Left kidney (tissue), 2 donors: ENCODE results near the gene FRAS1. TPM values are rescaled to one million over a fixed set of nuclear protein-coding genes. Genes with fewer than 3 reads are reported as not detected.
"Not testable (repeated sequence)": the region's sequence is repeated elsewhere in the genome, so short reads cannot be mapped to it uniquely, and the experiment has no call there.

ENCODE experiments used
- DNase-seq: peaks from one replicate; pipeline ENCODE4 v3.0.0-alpha.2; 2013
- polyA plus RNA-seq: library from polyadenylated mRNA; unstranded; fragments of 120-200 nt; gene quantifications from one replicate; pipeline ENCODE4 v1.2.1, GENCODE V29; 2013; ENCODE audit not compliant: insufficient read length

The FRAS1 gene
- polyA plus RNA-seq, 1 donor, result 87.6 TPM

DNA sequence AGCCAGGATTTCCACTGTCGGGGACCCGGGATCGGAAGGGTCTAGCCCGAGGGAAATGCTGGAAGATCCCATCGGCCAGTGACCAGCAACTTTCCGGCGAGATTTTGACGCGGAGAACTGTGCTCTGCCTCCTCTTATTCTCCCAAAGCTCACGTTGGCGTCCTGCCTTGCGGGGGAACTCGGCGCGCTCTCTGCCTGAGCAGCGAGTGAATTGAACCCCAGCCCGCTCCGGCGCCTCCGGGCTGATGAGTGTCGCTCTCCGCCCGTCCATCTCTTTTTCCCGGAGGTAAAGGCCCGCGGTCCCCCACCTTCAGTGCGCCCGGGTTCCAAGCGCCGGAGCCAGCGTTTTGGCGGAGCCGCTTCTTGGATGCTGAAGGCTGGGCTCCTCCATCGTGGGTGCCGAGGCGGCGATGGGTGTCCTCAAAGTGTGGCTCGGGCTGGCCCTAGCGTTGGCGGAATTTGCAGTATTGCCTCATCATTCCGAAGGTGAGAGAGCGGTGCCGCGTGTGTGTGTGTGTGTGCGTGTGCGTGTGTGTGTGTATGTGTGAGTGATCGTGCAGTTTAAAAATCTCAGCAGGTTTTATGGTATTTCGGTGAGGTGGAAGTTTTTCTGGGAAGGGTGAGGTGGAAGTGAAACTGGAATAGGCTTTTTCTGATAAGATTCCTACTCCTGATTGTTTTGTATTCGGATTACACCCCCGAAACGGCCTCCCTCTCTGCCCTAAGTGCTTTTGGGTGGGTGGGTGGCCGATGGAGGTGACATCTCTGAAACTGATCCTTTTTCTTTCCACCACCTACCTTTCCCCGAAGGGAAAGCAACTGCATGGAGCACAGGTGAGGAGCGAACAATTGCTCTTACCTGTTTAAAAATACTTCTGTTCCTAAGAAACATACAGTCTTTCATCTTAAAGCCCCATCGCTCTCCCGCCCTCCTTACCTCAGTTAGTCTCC is 752 bp downstream of the FRAS1 start:
- DNase-seq, result peak; percentile 45

DNA sequence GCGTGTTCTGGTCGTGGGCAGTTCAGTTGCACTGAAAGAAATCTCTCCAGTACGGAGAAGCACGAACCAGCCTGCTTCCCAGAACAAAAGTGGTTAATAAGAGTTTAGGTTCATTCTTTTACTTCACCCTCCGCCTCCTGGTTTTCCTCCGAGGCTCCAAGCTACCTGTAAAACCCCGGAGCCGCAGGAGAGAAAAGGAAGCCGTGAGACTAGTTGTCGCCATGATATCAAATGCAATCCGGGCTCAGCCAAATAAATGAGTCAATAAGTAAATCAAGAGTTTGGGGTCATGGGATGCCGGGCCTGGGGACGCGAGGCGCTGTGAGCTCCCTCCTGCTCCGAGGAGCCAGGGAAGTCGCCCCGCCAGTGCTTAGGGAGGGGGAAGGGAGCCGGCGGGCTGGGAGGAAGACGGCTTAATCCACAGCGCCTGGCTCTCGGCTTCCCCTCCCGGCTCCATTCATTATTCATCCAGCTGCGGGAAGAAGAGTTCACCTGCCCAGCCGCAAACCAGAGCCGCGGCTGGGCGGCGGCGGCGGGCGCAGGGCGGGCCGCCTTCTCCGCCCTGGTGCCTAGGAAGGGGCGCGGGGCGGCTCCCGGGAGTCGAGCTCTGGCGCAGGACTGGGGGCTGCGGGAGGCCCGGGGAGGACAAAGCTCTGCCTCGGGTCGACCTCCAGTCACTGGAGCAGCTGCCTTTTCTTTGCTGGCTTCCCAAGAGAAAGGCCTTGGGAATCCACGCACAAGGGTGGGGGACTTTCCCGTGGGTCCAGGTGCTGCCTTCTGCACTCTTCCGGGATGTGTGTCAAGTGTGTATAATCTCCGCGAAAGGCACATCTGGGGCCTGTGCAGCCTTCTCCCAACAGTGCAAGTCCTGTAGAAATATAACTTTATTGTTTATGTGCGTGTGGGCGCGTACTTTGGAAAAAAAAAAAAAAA is 1.7 kb downstream of the FRAS1 start:
- DNase-seq, result peak; percentile 46

DNA sequence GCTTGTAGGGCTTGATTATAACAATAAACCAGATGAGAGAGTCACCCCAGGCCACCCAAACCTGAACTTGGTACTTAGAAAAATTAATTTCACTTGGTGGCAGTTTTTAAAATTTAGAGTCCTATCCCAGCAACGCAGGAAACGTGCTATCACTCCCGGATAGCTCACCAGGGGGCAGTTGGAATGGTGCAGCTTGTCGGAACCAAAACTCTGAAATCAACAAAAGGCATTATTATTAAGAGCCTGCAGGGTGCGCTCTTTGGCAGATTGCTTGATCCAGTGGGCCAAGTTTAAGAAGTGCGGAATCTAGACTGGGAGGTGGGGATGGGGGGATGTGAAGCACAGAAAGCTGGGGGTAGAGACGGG is 2.4 kb downstream of the FRAS1 start:
- DNase-seq, result peak; percentile 88

DNA sequence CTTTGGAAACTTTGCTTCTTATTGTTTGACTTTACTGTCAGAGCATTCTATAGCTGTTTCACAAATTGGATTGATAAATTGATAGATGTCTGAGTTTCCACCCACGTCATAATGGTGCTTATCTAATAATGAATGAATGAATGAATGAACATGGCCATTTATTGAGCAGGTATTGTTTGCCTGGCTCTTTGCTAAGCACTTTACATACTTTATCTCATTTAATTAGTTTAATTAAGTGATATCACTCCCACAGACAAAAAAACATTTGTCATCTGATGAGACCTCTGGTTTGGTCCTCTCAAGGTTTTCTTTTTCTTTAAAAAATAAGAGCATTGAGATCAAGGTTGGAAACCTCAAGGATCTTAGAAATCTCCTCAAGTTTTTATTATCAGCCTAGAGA is 2.8 kb downstream of the FRAS1 start:
- no peak for DNase-seq

DNA sequence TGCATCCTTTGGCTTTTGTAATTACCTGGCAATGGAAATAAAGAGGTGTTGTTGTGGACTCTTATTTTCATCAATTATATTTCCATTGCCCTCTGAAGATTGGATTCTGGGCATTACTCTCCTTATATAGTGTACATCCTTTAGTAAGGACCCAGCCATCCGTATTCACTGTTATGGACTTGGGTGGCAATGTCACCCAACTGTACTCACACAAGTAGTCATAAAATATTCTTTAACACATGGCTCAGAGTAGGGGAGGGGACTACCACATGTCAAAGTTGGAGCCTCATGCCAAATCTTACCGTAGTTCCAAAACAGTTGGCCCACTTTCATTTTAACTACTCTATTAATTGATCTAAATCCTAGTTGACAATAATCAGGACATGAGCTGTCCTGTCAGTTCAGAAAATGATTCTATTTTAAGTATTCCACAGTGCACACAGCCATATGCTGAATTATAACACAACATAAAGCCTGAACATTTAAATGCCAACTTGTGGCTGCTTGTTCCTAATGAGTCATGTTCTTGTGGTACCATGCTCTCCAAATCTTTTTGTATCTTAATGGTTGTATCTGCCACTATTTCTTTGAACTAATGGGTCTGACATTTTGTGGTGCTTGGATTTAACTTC is 4.9 kb downstream of the FRAS1 start:
- no peak for DNase-seq

DNA sequence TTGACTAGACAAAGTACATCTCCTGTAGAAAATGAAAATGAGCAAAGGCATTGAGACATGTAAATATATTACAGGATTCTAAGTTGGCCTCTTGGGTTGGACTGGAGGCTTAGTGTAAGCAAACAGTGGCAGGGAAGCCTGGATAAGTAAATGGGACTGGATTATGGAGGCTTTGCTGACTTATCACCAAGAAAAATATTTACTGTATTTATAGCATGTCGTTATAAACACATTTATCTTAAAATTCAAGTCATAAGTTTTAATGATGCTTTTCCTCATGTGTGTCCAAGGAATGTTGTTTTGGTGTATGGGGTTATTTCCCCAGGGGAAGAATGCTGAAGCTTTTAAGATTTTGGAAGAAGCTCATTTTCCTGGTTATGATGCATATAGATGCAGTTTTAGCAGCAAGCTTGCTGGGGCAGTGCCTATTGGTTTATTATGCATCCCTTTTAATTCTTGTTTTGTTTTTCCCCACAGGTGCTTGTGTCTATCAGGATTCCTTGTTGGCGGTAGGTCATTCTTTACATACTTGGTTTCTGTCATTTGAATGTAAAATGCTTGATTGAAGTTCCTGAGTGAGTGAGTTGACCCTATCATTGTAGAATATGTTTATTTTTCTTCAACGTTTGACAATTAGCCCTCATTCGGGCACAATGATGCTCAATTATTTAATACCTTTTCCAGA is 8.5 kb downstream of the FRAS1 start:
- DNase-seq, result peak; percentile 15

DNA sequence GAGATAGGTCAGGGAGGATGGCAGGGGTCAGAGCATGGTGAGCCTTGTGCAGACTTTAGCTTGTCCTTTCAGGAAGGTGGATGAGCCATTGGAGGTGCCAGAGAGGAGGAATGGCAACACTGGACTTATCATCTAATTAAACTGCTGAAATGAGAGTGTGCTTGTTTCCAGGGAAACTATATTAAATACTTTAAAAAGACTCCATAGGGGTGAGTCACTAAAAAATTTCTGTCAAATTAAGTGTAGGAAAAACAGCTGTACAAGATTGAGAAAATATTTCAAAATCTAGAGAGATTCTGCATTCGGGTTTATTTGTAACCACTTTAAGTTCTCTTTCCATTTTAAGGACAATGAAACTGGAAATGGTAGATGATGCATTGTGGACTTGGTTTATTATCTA is 11.4 kb downstream of the FRAS1 start:
- no peak for DNase-seq

DNA sequence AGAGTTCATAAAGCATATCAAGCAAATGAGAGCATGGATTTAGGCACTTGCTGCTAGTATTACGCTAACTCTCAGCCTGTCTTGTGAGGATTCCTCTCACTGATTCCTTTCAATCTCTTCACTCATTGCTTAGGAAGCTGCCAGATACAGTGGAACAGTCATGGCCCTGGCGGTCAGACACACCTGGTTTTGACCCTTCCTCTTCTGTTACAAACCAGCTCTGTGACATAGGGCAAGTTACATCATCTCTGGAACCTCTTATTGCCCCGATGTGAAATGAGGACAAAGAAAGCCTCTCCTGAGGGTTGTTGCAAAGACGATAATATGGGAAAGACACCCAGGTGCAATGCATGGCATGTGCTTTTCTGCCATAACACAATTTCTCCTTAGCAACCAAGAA is 12.2 kb downstream of the FRAS1 start:
- DNase-seq, result no peak

DNA sequence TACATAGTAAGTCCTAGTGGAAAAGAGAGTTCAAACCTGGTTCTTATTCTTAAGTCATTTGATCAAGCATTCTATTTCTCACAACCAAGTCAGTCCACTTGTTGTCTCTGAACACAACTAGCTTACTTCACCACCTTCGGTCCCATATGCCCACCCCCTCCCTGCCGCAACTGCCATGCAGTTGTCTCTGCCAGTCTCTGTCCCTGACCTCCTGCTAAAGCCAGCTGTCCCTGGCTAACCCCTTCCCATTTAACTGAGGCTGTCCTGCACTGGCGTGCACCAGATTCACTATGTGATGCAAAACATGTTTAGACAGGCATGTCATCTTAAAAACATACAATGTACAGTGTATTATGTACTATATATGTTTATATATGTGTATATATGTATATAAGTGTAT is 12.7 kb downstream of the FRAS1 start:
- no peak for DNase-seq

DNA sequence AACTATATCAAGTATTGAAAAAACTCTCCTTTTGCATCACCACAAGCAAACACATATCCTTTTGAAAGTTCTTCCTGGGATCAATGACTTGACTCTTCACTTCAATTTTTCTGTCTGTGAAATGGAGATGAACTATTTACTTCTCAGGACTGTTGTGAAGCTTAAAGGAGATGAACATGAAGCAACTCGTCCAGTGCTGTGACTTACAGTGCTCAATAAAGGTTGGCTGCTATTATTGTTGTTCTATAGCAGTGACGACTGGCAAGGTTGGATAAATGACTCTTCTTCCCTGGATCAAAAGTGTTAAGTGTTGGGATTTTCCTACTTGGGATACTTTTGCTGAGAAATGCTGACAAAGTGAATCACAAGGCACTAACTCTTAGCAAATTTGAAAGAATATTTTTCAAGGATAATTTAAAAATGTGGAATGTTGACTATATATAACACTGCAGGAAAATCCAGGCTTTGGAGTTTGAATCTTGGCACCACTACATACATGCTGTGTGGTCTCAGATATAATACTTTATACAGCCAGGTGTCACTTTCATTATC is 13.7 kb downstream of the FRAS1 start:
- no peak for DNase-seq

DNA sequence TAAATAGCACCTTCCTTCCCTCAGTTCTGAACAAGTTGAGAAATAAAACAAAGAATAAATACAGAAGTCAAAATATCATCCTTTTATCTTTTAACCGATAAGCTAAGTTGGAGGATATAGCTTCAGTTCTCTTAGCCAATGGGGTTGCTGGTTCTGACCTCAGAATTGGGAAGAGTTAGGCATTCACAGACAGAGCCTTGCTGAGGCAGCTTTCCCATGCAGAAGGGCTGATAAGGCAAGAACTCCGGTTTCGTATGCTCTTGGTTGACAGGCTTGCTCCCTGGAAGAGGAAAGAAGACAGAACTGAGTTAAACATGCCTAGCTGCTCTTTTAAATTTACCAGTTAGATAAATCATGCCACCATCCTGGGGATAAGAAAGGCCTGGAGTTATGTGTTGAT is 17.6 kb downstream of the FRAS1 start:
- no peak for DNase-seq

DNA sequence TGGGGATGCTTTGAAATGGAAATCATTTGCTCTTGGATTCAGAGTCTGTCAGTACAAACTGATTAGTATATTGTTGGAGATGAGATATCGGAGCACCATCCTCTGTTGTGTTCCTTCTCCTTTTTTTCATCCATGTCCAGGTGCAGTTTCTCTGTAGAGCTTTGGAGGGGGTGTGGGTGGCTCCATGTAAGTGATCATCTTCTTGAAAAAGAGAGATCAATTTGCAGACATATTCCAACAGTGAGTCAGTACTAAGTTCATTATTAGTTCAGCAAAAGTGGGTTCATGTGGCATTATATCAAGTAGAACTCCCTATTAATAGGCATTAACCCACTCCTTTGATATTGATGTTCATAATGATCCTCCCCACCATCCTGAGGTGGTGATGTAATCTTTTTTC is 18.9 kb downstream of the FRAS1 start:
- DNase-seq, result no peak

DNA sequence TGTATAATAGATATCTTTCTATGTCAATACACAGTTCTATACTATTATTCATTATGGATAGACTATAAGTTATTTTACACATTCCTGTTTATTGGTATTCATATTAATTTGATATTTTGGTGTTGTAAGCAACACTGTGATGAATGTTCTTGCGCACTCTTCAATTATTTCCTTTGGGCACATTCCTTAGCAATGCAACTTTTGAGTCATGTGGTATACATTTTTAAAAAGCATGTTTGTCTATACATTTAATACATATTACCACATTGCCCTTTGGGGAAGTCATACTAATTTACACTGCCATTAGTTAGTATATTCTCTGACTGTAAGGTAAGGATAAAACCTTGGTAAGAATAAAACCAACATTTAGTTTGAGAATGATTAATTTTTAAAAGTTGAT is 21.0 kb downstream of the FRAS1 start:
- no peak for DNase-seq

DNA sequence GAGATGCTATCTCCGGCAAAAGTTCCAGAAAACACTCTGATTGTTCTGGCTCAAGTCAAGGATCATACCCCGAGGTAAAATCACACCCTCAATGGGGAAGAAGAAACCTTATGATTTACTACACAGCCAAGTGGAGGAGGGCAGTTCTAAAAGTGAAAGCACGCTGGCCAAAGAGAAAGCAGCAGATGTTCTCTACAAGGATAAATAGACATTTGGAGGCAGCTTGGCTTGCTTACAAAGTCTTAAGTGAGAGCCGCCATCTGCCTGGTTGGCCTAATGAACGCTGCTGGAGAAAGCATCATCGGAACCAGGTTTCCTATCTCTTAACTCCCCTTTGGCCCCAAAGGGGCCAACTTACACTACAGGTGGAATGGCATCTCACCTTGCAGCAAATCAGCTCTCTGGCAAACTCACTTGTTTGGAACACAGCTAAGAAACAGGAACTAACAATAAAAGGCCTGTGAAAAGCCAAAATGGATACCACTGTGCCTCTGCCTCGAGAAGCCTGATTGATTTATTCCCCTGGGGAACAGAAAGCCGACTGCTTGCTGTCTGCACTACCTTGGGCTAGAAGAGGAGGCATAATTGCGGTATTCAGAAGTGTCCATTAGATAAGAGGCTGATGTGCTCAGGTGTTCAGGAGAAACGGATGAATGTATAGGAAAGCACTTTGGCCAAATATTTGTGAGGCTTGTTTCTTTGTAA is 22.8 kb downstream of the FRAS1 start:
- DNase-seq, result peak; percentile 19

DNA sequence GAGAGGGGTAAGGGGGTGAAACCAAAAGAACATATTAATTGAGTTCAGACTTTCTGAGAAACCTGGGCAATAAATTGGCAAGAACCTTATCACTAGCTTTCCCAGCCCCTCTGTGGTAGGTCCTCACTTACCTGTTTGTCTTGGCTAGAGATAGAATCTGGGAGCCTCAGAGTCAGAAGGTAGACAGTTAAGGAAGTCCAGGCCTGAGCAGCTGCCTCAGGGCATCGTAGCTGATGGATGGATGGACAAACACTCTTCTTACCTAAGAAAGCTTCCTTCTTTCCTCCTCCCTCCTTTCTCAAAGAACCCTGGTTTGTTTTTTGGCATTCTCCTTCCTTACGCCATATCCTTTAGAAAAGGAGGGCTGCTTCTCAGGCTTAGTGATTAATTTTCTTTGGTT is 24.4 kb downstream of the FRAS1 start:
- no peak for DNase-seq

DNA sequence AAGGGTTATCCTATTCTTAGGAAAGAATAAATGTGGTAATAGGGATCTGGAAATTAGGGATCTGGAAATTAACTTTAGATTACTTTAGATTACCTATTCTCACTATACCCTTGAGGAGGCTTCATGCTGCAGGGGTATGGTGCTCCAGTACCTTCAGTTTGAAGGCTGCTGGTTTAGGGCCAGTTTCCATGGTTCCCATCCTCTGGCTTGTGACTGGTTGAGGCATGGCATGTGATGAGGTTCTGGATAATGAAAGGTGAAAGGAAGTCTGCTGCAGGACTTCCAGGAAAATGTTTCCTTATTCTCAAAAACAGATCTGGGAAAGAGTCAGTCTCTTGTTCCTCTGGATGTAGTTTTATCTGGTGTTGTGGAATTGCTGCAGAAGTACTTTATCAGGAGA is 25.9 kb downstream of the FRAS1 start:
- DNase-seq, result no peak

DNA sequence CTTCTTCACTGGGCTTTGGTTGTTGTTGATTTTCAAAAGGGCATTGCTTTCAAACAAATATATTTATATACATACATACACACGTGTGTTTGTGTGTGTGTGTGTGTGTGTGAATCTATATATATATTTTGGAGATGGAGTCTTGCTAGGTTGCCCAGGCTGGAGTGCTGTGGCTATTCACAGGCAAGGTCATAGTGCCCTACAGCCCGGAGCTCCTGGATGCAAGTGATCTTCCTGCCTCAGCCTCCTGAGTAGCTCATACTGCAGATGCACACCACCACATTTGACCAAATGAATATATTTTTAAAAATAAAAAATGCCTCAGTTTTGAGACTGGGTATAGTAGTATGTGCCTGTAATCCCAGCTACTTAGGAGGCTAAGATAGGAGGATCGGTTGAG is 34.4 kb downstream of the FRAS1 start:
- no peak for DNase-seq

DNA sequence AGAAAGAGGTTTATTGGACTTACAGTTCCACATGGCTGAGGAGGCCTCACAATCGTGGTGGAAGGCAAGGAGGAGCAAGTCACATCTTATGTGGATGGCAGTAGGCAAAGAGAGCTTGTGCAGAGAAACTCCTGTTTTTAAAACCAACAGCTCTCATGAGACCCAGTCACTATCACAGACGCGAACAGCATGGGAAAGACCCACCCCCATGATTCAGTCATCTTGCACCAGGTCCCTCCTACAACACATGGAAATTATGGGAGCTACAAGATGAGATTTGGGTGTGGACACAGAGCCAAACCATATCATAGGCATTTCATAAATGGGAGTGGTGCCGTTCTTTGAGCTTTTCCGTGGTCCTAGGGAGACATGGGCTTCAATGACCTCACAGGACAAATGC is 35.2 kb downstream of the FRAS1 start:
- DNase-seq, result not testable (repeated sequence)

DNA sequence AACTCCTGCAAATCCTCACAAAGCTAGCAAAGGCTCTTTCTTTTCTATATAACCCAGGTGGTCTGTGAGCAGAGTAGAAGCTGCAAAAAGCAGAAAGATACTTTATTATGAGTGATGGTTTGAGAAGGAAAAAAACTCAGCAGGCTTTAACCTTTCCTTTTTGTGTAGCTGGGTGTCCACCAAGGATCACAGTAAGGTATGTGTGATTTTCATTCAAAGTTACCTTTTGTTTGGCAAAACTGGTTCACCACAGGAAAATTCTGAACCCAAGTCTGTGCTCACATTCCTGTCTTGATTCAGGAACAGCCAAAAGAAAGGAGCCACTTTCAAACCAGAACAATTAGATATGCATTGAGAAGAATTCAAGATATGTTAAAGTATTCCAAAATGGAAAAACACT is 35.7 kb downstream of the FRAS1 start:
- no peak for DNase-seq

DNA sequence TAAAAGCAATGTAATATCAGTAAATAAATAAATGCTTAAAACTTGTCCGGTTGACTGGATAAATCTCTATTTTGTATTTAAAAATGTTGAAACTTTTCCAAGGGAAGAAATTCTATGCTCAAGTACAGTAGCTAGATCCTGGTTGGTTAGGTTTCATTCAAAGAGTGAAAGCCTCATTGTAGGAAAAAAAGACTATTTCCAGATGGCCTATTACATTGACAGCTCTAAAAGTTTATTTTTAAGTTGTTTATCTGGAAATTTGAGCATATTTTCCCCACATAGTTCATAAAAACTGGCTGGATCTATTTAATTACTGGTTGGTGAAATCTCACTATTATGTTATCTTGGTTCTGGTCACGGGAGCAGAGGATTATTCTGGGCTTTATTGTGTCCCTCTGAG is 38.0 kb downstream of the FRAS1 start:
- DNase-seq, result no peak

DNA sequence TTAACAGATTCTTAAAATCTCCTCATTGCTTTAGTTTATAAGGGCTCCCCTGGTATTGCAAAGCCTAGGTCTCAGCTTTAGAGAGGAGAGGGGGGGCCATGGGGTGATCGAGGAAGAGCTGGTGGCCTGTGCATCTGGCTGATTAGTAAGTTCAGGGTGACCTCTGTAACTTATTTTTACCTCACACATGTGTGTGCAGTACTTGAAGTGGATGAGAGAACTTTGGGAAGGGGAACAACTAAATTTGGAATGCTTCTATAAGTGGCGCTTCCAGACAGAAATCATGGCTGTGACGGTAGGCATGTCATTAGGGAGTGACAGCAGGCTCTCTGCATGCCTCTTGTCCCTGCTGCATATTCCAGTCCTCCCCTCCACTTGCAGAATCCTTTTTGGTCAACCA is 41.9 kb downstream of the FRAS1 start:
- no peak for DNase-seq
